M059J (cell line): ENCODE results near the gene NEK11. TPM values are rescaled to one million over a fixed set of nuclear protein-coding genes. Genes with fewer than 3 reads are reported as not detected.

ENCODE experiments used
- DNase-seq: peaks from one replicate; pipeline ENCODE4 v3.0.0-alpha.2; 2012; ENCODE audit warnings: low read depth
- total RNA-seq: library from RNA; depleted of rRNA; stranded (reverse); fragments of >200 nt; shearing (Covaris generic); gene quantifications from 2 replicates; pipeline ENCODE4 v1.2.3, GENCODE V29; 2014

NEK11 gene
- total RNA-seq, 1 experiment from 2014 or later: 8.1 TPM

GRCh38 chr3:131223373-131224289 is 197.0 kb downstream of the NEK11 start:
- no peak for DNase-seq

GRCh38 chr3:131224886-131225550 is 198.3 kb downstream of the NEK11 start:
- DNase-seq: peak; percentile 26

- no peak for DNase-seq
Measured at GRCh38 chr3:131228522-131228921, 201.8 kb downstream of the NEK11 start.

DNA sequence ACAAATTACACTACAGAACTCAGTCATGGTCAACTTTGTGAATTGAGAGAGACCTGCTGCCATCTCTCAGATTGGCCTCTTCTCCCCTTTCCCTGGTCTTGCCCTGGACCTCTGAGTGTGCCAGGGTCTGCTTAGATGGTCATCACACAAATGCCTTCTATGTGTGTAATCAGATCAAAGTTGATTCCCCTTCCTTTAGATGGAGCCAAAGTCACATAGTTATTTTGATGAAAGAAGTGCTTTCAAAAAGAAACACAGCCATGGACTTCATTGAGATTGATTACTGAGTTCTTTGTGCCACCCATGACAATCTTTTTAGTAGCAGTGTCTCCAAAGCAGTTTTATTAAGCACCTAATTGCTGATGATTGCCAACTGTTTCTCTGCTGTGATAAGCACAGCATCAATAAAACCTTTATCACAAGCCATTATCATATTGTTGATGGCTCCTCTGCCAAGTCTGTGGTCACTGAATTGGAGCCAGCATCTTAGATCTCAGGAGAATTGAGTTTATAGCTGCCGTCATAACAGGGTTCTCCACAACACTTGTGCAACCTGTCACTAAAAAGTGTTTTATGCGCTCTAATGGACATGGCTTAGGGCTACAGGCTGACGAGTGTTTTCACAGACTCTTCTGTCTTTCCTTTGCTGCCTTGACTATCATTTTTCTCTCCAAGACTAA is 205.2 kb downstream of the NEK11 start:
- peak; percentile 68 for DNase-seq

DNA sequence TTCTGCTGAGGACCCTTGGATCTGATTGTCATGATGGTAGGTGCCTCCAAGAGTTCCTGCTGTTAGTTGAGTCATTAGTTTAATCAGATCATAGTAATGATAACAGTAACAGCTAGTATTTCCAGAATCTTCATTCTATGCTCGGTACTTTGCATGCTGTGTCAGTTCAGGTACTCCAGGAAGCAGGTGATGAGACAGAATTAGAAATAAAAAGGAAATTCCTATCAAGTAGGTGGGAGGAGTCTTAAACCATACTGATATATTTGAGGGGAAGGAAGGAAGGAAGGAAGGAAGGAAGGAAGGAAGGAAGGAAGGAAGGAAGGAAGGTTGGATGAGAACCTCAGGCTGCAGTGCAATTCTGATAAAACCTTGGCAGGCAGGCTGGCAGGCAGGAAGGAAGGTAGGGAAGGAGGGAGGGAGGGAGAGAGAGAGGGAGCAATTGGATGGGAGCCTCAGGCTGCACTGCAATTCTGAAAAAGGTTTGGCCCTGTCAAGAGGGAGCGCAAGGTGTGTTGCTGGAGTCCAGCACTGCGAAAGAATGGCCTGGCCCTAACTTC is 206.1 kb downstream of the NEK11 start:
- no peak for DNase-seq

DNA sequence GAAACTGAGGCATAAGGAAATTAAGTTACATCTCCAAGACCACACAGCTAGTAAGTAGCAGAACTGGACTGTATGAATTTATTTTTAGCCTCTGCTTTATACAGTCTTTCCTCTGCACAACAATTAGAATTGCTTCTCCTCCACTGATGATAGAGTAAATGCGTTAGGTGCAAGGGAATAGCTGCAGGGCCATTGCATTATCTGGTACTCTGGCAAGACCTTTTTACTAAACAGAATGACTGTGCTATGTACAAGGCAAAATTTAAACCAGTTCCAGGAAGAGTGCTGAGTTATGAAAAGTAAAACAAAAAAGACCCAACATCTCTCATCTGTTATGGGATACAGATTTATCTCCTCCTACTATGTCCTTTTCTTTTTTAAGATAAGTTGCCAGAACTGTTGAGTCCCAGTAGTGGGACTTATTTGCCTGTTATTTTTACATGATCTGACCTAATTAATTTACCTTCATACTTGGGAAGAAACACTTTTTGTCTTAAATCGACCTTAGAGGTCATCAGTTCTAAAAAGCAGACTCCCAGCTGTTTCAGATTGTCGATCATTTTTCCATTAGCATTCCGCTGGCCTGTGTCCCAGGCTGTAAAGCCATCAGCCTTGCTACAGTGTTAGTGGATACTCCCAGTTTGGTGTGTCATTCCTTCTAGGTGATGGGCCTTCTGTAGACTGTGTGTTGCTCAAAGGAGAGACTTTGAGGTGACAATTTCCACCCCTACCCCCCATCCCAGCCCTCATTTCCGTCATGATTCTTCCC is 207.4 kb downstream of the NEK11 start:
- no peak for DNase-seq

DNA sequence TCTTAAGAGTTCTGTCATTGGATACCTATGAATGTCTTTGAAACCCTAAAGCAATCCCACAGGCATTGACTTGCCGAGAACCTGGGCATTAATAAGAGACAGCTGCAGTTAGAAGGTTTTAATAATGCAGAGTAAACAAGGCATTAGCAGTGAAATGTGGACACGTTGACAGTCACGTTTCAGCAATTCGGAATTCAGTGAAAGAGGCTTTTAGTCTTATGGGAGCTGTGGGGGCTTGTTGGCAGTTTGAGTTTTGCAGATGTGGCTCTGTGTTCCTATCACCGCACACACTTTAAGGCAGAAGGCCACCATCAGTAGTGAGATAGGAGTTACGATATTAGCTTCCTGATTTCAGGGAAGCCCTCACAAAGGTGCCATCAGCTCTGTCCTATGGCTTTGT is 209.7 kb downstream of the NEK11 start:
- no peak for DNase-seq

DNA sequence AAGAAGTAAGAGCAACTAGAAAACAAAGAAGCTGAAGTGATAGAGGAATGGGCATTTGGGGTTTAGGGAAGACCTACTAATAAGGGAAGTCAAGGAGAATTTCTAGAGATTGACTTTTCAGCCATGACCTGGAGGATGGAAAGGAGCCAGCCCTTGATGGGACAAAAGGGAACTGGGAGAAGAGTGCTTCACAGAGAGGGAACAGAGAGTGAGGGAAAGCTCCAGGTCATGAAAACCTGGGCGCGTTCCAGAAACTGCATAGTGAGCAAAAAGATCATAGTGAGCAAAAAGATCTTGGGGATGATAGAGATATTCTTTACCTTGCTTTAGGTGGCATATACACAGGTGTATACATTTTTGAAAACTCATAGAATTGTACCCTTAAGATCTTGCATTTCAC is 211.8 kb downstream of the NEK11 start:
- DNase-seq: no peak

DNA sequence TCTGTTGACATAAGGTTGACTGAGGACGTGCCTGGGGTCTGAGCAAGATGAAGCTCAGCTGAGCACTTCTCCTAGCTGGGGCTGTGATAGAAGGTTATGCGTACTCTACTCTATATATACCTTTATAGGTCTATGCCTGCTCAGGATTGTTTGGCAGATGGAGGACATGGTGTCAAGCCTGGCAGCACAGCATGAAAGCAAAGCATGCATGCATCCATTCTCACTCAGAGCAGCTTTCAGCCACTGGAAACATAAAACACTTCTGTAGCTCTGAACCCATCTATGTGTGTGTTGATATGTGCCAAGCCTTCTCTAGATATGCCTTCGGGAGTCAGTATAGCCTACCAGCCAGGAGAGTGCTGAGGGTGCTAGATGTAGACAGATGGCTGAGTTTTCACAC is 212.6 kb downstream of the NEK11 start:
- DNase-seq: no peak

DNA sequence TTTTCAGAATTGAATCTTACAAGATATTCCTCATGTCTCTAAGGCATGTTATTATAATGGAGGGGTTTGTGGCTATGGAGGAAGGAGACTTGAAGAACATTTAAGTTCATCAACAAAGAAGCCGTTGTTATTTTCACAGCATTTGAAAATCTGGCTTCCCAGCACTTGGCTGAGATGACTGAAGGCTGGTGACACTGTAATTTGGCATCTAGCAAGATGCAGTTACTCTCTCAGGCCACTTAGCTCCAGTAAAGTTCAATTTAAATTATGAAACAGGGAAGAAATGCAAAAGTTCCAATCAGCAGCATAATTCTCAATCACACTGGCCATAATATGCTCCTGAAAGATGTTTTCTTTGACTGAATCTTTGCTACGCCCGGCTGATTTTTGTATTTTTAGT is 215.5 kb downstream of the NEK11 start:
- peak; percentile 15 for DNase-seq

DNA sequence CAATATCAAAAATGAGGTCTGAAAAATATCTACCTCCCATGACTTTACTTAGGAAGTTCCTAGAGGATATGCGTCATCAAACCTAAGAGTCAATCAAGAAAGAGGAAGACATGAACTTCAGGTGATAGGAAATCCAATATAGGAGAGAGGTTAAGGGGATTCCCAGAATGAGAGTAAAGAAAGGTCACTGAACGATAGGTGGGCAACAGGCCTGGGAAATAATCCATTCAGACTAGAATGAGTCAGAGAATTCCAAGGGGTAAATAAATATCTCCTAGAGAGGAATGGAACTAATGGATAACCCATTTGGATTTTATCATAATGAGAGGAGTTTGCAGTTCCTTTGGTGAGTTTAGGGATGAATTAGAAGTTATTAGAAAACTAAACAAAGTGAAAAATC is 223.8 kb downstream of the NEK11 start:
- DNase-seq: no peak

GRCh38 chr3:131260525-131260924 is 233.8 kb downstream of the NEK11 start:
- no peak for DNase-seq

- no peak for DNase-seq
Measured at GRCh38 chr3:131261104-131261503, 234.4 kb downstream of the NEK11 start.

GRCh38 chr3:131275556-131275955 is 248.9 kb downstream of the NEK11 start:
- DNase-seq: no peak

GRCh38 chr3:131277836-131278497 is 251.3 kb downstream of the NEK11 start:
- DNase-seq: peak; percentile 46

DNA sequence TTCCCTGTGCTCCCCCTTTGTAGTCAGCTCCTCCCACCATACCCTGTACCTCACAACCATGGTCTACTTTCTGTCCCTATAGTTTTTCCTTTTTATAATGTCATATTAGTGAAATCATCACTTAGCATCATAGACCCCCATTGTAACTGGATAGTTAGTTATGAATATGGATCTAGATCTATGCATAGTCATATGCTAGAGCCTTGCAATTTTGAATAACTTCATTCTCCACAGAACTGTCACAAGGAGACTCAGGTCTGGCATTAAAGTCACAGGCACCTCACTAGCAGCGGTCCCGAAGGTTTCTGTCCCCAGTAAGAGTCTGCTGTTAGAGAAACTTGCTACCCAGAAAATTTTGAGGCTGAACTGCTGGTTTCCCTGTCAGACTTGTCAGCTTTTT is 252.9 kb downstream of the NEK11 start:
- no peak for DNase-seq

GRCh38 chr3:131282379-131282778 is 255.7 kb downstream of the NEK11 start:
- no peak for DNase-seq

DNA sequence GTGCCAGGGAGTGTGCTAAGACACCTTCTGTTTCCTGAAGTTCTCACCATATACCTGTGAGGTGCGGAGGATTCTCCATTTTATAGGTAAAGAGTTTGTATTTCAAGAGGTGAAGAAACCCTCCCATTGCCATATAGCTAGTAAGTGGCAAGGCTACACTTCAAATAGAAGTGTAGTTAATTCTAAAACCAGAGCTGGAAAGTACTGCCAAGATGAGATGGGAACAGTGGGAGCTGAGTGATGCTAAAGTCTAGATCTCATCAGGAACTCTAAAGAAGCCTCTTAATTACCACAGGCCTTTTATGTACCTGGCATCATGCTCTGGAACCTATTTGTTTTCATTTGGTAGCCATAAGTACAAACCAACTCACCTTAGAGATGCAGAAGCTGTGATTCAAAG is 256.3 kb downstream of the NEK11 start:
- no peak for DNase-seq

DNA sequence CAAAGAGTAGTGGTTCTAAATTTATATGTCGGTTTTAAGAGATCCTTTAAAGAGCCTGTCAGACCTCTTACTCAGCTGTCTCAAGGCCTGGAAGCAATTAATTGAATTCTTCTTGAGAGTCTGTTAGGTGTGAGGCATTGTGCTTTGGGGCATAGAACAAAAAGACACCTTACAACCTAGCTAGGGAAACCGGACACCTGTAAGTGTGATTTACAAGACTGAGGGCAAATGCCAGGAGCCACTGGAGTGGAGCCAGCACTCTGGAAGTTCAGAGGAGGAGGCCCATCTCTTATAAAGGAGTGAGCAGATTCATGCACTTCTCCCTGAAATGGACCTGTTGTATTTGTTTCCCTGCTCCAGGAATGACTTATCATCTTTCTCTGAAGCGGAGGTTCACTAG is 257.2 kb downstream of the NEK11 start:
- peak; percentile 13 for DNase-seq

DNA sequence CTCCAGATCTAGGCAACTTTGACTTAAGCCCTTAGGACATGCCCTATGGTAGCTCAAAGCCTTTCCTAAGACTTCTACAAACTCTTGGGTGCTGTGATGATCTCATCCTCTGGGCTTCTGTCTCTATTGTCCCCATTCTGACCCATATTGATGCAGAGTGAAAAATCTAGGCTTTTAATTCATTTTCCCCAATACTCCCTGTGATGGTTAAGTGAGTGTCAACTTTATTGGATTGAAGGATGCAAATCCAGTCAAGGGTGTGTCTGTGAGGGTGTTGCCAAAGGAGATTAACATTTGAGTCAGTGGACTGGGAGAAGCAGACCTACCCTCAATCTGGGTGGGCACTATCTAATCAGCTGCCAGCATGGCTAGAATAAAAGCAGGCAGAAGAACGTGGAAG is 257.6 kb downstream of the NEK11 start:
- no peak for DNase-seq

DNA sequence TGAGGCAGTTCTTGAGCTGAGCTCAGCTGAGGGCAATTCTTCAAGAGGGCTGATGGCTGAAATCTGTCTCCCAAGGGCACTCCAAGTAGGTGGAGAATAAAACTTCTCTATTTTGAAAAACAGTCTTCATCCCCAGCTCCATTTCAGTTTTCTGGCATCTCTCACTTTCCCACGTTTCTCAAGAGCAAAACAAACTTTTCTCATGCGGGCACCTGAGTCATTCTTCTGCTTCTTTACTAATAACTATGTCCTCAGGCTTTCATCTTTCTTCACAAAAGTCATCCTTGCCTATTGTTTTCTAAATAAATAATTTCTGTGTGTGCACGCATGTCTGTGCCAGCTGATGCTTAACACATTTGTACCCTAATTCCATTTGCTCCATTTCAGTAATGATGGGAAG is 258.8 kb downstream of the NEK11 start:
- DNase-seq: no peak
